GM20431 (cell line): ENCODE measurements around the gene LGALS4.
"Not testable (repeated sequence)": the region's sequence is repeated elsewhere in the genome, so short reads cannot be mapped to it uniquely, and the experiment has no call there.

Experiments
- in situ Hi-C: fragments of 300-500 bp; cut with MseI, MboI; formaldehyde crosslinking; loops from one replicate; pipeline ENCODE4 v1.15.0; 2020; ENCODE audit warnings: low sequenced_read_pairs; ENCODE audit not compliant: unreplicated experiment

Gene LGALS4

GRCh38 chr19:38778733-38779132 is 34.0 kb downstream of the LGALS4 start:
- in situ Hi-C loops, result no loop called here

GRCh38 chr19:38774181-38774950 is 38.4 kb downstream of the LGALS4 start:
- in situ Hi-C loops, result no loop called here

GRCh38 chr19:38773469-38774177 is 39.1 kb downstream of the LGALS4 start, which contains the start of gene LGALS7:
Gene LGALS7, minus strand, starts transcription at chr19:38773517. Its CDS starts 25 bp downstream, at chr19:38773492.
- in situ Hi-C loops, result no loop called here

- in situ Hi-C loops, result not testable (repeated sequence)
Measured at GRCh38 chr19:38771569-38771968, 41.2 kb downstream of the LGALS4 start.

- in situ Hi-C loops, result not testable (repeated sequence)
Measured at GRCh38 chr19:38770949-38771275, 41.8 kb downstream of the LGALS4 start.

- in situ Hi-C loops, result not testable (repeated sequence)
Measured at GRCh38 chr19:38770228-38770948, 42.4 kb downstream of the LGALS4 start.

- in situ Hi-C loops, result no loop called here
Measured at GRCh38 chr19:38769635-38770211, 43.0 kb downstream of the LGALS4 start.

GRCh38 chr19:38766276-38767047 is 46.3 kb downstream of the LGALS4 start:
- in situ Hi-C loops, result no loop called here

- in situ Hi-C loops, result no loop called here
Measured at GRCh38 chr19:38765214-38765613, 47.5 kb downstream of the LGALS4 start.

- in situ Hi-C loops, result no loop called here
Measured at GRCh38 chr19:38763795-38764220, 48.9 kb downstream of the LGALS4 start.

GRCh38 chr19:38761884-38762389 is 50.8 kb downstream of the LGALS4 start:
- in situ Hi-C loops, result not testable (repeated sequence)

GRCh38 chr19:38760805-38761517 is 51.8 kb downstream of the LGALS4 start:
- in situ Hi-C loops, result not testable (repeated sequence)

- in situ Hi-C loops, result no loop called here
Measured at GRCh38 chr19:38759590-38760003, 53.1 kb downstream of the LGALS4 start.

GRCh38 chr19:38754196-38754595 is 58.5 kb downstream of the LGALS4 start:
- in situ Hi-C loops, result not testable (repeated sequence)

GRCh38 chr19:38753783-38754182 is 59.0 kb downstream of the LGALS4 start:
- in situ Hi-C loops, result not testable (repeated sequence)
